ENCODE measurements around the gene OR5W2.
"Not testable (repeated sequence)": the region's sequence is repeated elsewhere in the genome, so short reads cannot be mapped to it uniquely, and the experiment has no call there.

- TF ChIP-seq CTCF (IDR thresholded peaks at IDR 0.05 in 2 of 3, conservative IDR thresholded peaks at IDR 0.05 in 1 of 3; ENCODE audit: control insufficient read depth in 2 of 3, extremely low read depth in 1 of 3, insufficient read depth in 1 of 3, low read depth in 3 of 3, low read length in 3 of 3); JUND (IDR thresholded peaks at IDR 0.05; ENCODE audit: low read depth, low read length); ZNF217 (IDR thresholded peaks at IDR 0.05); SRF (IDR thresholded peaks at IDR 0.05; ENCODE audit: low read depth in 2 of 2, low read length in 2 of 2); USF1 (IDR thresholded peaks at IDR 0.05; ENCODE audit: borderline replicate concordance, extremely low read length, insufficient read depth, low read depth, low read length); CBX5 (IDR thresholded peaks at IDR 0.05; ENCODE audit: low read depth); POLR2AphosphoS5 (IDR thresholded peaks at IDR 0.05; ENCODE audit: low read length); POU2F2 (IDR thresholded peaks at IDR 0.05; ENCODE audit: borderline replicate concordance, low read depth, low read length); RFX5 (IDR thresholded peaks at IDR 0.05; ENCODE audit: low read depth, low read length); ASH2L (IDR thresholded peaks at IDR 0.05; ENCODE audit: borderline replicate concordance, low read depth); SP1 (IDR thresholded peaks at IDR 0.05; ENCODE audit: low read depth, low read length); ZNF384 (IDR thresholded peaks at IDR 0.05; ENCODE audit: borderline replicate concordance, low read depth, low read length): not testable (repeated sequence)
Observed at GRCh38 chr11:55872731-55873130, 41.7 kb downstream of the OR5W2 start.

Measured in GM12878 (cell line).